HK-2 (cell line): ENCODE results near the gene GCGR.

Source experiments
- DNase-seq: peaks from one replicate; pipeline ENCODE4 v3.0.0-alpha.2; 2018; ENCODE audit not compliant: unreplicated experiment

GCGR gene

GRCh38 chr17:81846743-81847689 is 43.1 kb downstream of the GCGR start:
- no peak for DNase-seq

- no peak for DNase-seq
These were observed 45.5 kb downstream of the GCGR start for GRCh38 chr17:81849457-81849856.

- no peak for DNase-seq
These were observed 47.5 kb downstream of the GCGR start for GRCh38 chr17:81851423-81851822.

- no peak for DNase-seq
These were observed 48.3 kb downstream of the GCGR start for GRCh38 chr17:81852237-81852636.

- DNase-seq = no peak
These were observed 51.2 kb downstream of the GCGR start for GRCh38 chr17:81854974-81855774.

- no peak for DNase-seq
These were observed 54.4 kb downstream of the GCGR start for GRCh38 chr17:81858170-81858966.

GRCh38 chr17:81858967-81859905 is 55.3 kb downstream of the GCGR start:
- DNase-seq = no peak

GRCh38 chr17:81859906-81860755 is 56.2 kb downstream of the GCGR start, which contains the start of gene P4HB:
Gene P4HB (minus strand): TSS chr17:81860535. CDS start chr17:81860471, 64 bp downstream.
- DNase-seq = no peak

- DNase-seq = peak; percentile 99
These were observed 57.0 kb downstream of the GCGR start for GRCh38 chr17:81860756-81861568.

- no peak for DNase-seq
These were observed 59.2 kb downstream of the GCGR start for GRCh38 chr17:81863123-81863675.
